ENCODE data around the gene MTG1. TPM values are rescaled to one million over a fixed set of nuclear protein-coding genes. Genes with fewer than 3 reads are reported as not detected.
"Not testable (repeated sequence)": the region's sequence is repeated elsewhere in the genome, so short reads cannot be mapped to it uniquely, and the experiment has no call there.

MTG1 gene
- total RNA-seq, 1 donor from 2014 or later: 31.8 TPM

DNA sequence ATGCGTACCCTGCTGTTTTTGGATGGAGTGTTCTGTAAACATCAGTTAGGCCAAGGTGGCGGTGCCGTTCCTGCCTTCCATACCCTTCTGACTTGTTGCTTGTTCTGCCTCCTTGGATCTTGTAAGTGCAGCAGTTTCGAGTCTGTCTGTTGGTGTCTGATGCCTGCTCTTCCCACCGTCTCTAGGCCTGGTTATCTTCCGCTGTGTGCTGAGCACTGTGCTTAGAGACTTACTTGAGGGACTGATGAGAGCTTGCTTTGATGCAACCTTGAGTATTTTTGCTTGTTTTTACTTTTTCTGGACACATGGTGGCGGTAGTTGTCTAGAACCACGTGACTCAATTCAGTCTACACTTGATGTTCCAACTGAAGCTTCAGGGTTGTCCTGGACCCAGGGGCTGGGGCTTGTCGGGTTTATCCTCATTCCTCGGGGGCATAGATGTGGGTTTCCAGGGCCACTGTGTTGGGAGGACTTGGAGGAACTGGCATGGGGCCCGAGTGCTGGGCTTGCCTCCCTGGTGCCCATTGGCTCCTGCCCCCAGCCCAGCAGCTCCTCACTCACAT lies 44.8 kb downstream of the MTG1 start:
- TF ChIP-seq, protein P1, sequence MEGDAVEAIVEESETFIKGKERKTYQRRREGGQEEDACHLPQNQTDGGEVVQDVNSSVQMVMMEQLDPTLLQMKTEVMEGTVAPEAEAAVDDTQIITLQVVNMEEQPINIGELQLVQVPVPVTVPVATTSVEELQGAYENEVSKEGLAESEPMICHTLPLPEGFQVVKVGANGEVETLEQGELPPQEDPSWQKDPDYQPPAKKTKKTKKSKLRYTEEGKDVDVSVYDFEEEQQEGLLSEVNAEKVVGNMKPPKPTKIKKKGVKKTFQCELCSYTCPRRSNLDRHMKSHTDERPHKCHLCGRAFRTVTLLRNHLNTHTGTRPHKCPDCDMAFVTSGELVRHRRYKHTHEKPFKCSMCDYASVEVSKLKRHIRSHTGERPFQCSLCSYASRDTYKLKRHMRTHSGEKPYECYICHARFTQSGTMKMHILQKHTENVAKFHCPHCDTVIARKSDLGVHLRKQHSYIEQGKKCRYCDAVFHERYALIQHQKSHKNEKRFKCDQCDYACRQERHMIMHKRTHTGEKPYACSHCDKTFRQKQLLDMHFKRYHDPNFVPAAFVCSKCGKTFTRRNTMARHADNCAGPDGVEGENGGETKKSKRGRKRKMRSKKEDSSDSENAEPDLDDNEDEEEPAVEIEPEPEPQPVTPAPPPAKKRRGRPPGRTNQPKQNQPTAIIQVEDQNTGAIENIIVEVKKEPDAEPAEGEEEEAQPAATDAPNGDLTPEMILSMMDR (conservative IDR thresholded peaks at IDR 0.05; ENCODE audit: low read depth, low read length): peak; percentile 46
- no peak for DNase-seq (ENCODE audit: low read depth)
- H3K4me3 ChIP-seq (ENCODE audit: low read depth, low read length): no peak overlapping the region

DNA sequence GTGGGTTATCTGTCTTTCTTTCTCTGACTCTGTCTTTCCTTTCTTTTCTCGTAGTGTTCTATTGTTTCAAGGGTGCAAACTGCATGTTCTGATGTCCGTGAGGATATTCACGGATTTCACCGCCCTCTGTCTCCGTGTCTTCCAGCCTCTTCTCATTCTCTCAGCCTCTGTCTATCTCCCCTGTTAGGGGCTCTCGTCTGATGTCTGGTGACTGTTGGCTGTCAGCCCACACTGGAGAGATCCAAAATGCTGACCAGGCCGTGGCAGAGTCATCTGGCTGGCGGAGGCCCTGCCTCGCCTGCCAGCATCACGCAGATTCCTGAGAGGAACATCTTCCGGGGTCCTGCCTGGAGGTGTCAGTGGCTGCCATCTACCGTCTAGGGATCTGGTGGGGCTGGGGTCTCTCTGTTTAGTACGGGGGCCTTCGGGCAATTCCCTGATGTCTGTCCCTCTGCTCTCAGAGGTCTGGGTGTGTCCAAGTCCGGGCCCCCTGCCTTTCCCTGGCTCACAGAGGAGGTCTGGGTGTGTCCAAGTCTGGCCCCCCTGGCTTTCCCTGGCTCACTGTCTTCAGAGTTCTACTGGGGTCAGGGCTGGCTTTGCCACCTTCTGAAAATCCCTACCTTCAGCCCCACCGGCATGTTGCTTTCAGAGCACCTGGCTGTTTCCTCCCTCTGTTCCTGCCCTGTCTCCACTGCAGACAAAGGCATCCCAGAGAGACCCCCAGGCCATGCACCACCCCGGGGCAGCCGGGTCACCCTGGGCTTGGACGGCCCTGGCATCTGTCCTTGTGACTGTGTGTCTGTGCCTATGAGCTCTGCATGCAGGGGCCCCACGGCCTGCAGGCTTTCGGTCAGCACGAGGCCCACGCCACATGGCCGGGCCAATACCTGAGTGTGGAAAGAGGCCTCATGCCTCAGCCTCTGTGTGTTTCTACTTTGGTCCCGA lies 45.8 kb downstream of the MTG1 start:
- TF ChIP-seq, protein P1 (conservative IDR thresholded peaks at IDR 0.05; ENCODE audit: low read depth, low read length): no peak

DNA sequence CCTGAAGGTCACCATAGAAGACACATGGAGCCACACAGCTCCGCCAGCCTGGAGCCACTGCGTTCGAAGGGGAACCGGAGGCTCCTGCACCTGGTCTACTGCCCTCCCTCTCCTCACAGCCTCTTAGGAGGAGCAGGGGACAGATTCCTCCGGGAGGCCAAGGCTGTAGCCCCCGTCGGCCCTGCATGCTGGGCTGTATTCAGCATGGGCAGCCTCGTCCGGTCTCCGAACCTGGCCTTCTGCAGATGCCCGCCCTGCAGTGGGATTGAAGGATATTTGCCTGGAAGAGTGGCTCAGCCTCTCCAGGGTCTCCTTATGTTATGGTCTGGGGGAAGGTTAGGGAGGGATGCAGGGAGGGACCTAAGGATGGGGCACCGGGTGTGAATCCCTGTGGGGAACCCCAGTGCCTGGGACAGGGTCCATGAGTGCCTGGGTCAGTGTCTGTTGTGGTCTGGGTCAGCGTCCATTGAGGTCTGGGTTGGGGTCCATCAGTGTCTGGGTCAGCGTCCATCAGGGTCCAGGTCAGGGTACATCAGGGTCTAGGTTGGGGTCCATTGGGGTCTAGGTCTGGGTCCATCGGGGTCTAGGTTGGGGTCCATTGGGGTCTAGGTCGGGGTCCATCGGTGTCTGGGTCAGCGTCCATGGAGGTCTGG lies 46.8 kb downstream of the MTG1 start:
- H3K4me3 ChIP-seq (ENCODE audit: low read depth, low read length): no peak overlapping the region
- DNase-seq (ENCODE audit: low read depth): no peak
- TF ChIP-seq, protein P1 (conservative IDR thresholded peaks at IDR 0.05; ENCODE audit: low read depth, low read length): no peak

More for the DNA sequence above, 45.8 kb downstream of the MTG1 start:
- DNase-seq (ENCODE audit: low read depth): no peak
- H3K4me3 ChIP-seq (ENCODE audit: low read depth, low read length): no peak overlapping the region

DNA sequence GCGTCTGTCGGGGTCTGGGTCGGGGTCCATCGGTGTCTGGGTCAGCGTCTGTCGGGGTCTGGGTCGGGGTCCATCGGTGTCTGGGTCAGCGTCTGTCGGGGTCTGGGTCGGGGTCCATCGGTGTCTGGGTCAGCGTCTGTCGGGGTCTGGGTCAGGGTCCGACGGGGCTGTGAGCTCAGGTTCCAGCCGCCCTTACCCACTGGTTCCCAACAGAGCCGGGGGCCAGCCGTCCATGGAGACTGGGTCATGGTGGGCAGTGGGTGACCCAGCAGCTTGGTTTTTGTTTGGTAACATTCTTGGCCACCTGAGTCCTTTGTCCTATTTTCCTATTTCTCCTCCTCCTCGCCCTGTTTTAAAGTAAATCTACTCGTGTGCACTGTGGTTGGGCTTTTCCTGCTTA lies 47.4 kb downstream of the MTG1 start:
- H3K4me3 ChIP-seq (ENCODE audit: low read depth, low read length); DNase-seq (ENCODE audit: low read depth): not testable (repeated sequence)

DNA sequence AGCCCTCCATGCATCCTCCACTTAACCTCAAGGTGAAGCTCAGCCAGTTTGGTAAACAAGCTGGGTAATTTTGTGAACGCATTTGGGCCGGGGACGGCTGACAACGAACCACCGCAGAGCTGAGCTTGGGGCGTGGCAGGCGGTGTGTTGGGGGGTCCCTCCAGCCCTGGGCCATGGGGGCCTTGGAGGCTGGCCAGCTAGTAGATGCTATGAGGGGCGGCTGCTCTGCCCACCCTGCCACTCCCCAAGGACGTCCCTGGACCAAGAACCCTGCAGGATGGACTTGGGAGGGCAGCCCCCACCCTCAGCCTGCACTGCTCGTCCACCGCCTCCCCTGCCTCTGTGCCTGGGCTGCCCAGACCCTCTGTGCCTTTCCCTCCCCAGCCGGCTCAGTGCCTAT lies 47.8 kb downstream of the MTG1 start:
- H3K4me3 ChIP-seq (ENCODE audit: low read depth, low read length): no peak overlapping the region
- DNase-seq (ENCODE audit: low read depth): no peak
- TF ChIP-seq, protein P1 (conservative IDR thresholded peaks at IDR 0.05; ENCODE audit: low read depth, low read length): no peak

DNA sequence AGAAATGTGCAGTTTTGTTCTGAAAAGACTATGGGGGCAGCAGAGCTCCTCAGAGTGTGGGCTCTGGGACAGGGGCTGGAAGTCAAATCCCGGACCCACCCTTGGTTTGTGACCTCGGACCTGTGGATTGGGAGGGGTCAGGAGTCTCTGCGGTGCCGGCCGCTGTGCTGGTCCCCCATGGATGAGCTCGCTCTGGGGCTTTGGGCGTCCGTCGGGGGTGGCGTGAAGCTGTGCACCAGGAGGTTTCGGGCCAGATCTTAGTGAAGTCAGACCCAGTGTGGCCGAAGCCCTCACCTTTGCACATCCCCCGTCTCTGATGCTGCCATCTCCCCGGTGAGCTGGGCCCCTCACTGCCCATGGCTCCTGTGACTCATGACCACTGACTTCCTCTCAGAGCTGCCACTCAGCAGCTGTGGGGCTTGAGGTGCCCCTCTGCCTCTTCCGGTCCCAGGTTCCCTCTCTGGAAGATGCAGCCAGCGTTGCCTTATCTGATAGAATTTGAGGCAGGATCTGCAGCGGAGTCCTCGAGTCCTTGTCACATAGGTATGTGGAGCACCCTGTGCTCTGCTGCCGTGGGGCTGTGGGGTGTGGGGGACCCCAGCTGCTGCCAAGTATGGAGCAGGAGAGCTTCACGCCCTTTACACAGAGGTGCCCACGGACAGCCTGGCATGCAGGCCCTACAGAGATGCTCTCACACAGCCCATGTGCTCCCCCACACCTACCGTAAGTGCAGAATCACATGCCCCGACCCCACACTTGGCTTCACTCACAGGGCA lies 48.4 kb downstream of the MTG1 start:
- no peak for DNase-seq (ENCODE audit: low read depth)
- TF ChIP-seq, protein P1 (conservative IDR thresholded peaks at IDR 0.05; ENCODE audit: low read depth, low read length): no peak

More for the DNA sequence above, 48.4 kb downstream of the MTG1 start:
- no peak overlapping the region for H3K4me3 ChIP-seq (ENCODE audit: low read depth, low read length)
